Gastrocnemius medialis (tissue), 4 donors: ENCODE measurements around the gene CFAP77. TPM values are rescaled to one million over a fixed set of nuclear protein-coding genes. Genes with fewer than 3 reads are reported as not detected.

ENCODE experiments used
- ATAC-seq, 2 donors: fragments of 150-250 bp; one replicate each; pipeline ENCODE4 v1.9.1; 2016
- DNase-seq, 2 donors: peaks; one replicate each; pipeline ENCODE4 v3.0.0-alpha.2; 2019
- H3K27ac ChIP-seq, 4 donors: fragments of 200-600 bp; sonication (generic); 1 replicate in 1 of 4; 2 replicates in 3 of 4; pipeline ENCODE4 v1.5.1; 2016 to 2018; ENCODE audit warnings: mild to moderate bottlenecking in 2 of 4, moderate library complexity in 1 of 4
- H3K27me3 ChIP-seq, 3 donors: fragments of 200-600 bp; sonication (generic) in 2 of 3; 1 replicate in 1 of 3; 2 replicates in 2 of 3; pipeline versions ENCODE4 v1.5.1 to v1.6.0; 2016 to 2019; ENCODE audit warnings: mild to moderate bottlenecking in 1 of 3, moderate library complexity in 1 of 3
- H3K36me3 ChIP-seq, 2 donors: fragments of 200-600 bp; sonication (generic) in 1 of 2; one replicate each; pipeline ENCODE4 v1.5.1; 2017 to 2018
- H3K4me1 ChIP-seq, 2 donors: fragments of 200-600 bp; sonication (generic) in 1 of 2; one replicate each; pipeline ENCODE4 v1.5.1; 2016 to 2017; ENCODE audit warnings: mild to moderate bottlenecking in 2 of 2
- H3K4me3 ChIP-seq, 4 donors: fragments of 200-600 bp; sonication (generic) in 3 of 4; 1 replicate in 1 of 4; 2 replicates in 3 of 4; pipeline ENCODE4 v1.5.1; 2016 to 2019; ENCODE audit warnings: mild to moderate bottlenecking in 2 of 4
- H3K9me3 ChIP-seq, 3 donors: fragments of 200-600 bp; sonication (generic) in 2 of 3; 1 replicate in 1 of 3; 2 replicates in 2 of 3; pipeline ENCODE4 v1.5.1; 2016 to 2019
- POLR2A ChIP-seq, 2 donors: fragments of 450-650 bp; IDR thresholded peaks; one replicate each; pipeline ENCODE4 v1.6.1; 2017; ENCODE audit warnings: antibody characterized with exemption in 2 of 2, mild to moderate bottlenecking in 2 of 2, moderate library complexity in 2 of 2
- in situ Hi-C, 4 donors: fragments of 200-750 bp; cut with MboI; loops; one replicate each; pipeline versions ENCODE4 v1.15.0 to v1.8.0; 2017; ENCODE audit warnings: low sequenced_read_pairs in 4 of 4
- intact Hi-C: fragments of 100-400 bp; cut with DNase I; formaldehyde crosslinking; loops from one replicate; pipeline ENCODE4 v1.15.1; 2023; ENCODE audit warnings: low total_unique reads
- total RNA-seq, 4 donors: library from RNA; depleted of rRNA; stranded (reverse); fragments of >200 nt; gene quantifications; one replicate each; pipeline versions ENCODE4 v1.1.0 to v1.2.3, GENCODE V29; 2016
- TF ChIP-seq, protein P1 (sequence below), 5 experiments: fragments of 450-650 bp in 3 of 5; fragments of 200-600 bp in 2 of 5; sonication (generic) in 2 of 5; IDR thresholded peaks in 4 of 5; conservative IDR thresholded peaks in 1 of 5; 1 replicate in 4 of 5; 2 replicates in 1 of 5; pipeline ENCODE4 v1.5.1; 2016 to 2019; ENCODE audit warnings: antibody characterized with exemption in 5 of 5, mild to moderate bottlenecking in 3 of 5, moderate library complexity in 3 of 5

Gene CFAP77
- total RNA-seq, 4 donors from 2014 or later = not detected

DNA sequence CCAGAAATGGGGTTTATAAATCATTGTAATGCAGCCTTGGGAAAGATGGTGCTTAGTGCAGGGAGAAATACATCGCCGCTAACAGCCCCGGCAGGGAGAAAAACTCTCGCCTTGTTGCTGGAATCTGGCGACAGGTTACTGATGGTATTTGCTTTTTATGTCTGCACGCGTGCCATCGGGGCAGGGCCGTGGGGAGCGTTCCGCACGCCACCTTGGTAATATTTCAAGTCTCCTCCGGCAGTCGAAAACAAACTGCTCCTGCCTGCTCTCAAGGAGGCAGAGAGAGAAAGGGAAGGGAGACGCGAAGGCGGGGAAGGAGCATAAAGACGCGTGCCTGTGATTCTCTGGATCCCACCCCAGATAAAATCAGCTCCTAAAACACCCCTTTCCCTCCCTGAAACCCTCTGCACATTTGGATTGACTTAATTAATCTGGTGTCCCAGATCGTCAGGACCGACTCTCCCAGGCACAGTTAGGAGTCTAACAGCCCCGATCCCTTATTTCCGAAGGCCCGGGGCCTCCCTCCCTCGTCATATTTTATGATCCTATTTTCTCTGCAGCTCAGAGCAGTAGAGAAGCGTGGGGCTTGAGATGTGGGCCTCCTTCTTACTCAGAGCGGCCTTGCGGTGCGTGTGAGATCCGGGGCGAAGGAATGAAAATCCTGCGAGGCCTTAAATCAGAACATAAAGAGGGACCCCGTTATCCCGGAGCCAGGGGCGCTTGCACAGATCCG, 47.7 kb downstream of the CFAP77 start:
- H3K4me3 ChIP-seq = no peak overlapping the region
- H3K4me1 ChIP-seq = no peaks in the 10 kb centered on the region
- in situ Hi-C loops (no loop called here), intact Hi-C loops (no loop called here)
- H3K27me3 ChIP-seq = peaks cover 14 to 31% (median 27%) of the 10 kb centered on the region in 3 donors
- no peaks in the 10 kb centered on the region for H3K36me3 ChIP-seq
- DNase-seq = no peak
- ATAC-seq = no peak
- H3K27ac ChIP-seq = no peak overlapping the region
- TF ChIP-seq POLR2A (IDR thresholded peaks at IDR 0.05) = no peak
- TF ChIP-seq, protein P1, sequence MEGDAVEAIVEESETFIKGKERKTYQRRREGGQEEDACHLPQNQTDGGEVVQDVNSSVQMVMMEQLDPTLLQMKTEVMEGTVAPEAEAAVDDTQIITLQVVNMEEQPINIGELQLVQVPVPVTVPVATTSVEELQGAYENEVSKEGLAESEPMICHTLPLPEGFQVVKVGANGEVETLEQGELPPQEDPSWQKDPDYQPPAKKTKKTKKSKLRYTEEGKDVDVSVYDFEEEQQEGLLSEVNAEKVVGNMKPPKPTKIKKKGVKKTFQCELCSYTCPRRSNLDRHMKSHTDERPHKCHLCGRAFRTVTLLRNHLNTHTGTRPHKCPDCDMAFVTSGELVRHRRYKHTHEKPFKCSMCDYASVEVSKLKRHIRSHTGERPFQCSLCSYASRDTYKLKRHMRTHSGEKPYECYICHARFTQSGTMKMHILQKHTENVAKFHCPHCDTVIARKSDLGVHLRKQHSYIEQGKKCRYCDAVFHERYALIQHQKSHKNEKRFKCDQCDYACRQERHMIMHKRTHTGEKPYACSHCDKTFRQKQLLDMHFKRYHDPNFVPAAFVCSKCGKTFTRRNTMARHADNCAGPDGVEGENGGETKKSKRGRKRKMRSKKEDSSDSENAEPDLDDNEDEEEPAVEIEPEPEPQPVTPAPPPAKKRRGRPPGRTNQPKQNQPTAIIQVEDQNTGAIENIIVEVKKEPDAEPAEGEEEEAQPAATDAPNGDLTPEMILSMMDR (IDR thresholded peaks at IDR 0.05 in 4 of 5, conservative IDR thresholded peaks at IDR 0.05 in 1 of 5) = no peak
- H3K9me3 ChIP-seq = no peaks in the 10 kb centered on the region

DNA sequence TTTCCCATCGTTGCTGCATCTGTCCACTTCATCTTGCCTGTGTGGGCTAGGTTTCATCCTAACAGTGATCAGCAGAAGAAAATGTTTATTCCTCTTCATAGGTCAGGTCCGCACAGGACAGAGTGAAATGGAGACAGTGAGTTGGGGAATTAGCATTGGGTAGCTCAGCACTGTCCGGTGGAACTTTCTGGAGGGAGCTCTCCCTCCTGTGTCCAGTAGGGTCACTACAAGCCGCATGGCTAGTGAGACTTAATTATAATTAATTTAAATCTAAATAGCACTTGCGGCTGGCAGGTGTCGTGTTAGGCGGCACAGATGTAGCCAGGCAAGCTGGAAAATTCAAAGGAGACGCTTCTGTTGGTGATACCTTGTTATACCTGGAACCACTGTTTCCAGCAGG, 48.4 kb downstream of the CFAP77 start:
- Histone ChIP-seq H3K27ac (no peak overlapping the region), H3K4me1 (no peaks in the 10 kb centered on the region), H3K36me3 (no peaks in the 10 kb centered on the region), H3K9me3 (no peaks in the 10 kb centered on the region), H3K27me3 (peaks cover 14 to 31% (median 27%) of the 10 kb centered on the region in 3 donors), H3K4me3 (no peak overlapping the region)
- DNase-seq (no peak), ATAC-seq (no peak)
- in situ Hi-C loops = no loop called here
- intact Hi-C loops = no loop called here
- TF ChIP-seq, protein P1 (IDR thresholded peaks at IDR 0.05 in 4 of 5, conservative IDR thresholded peaks at IDR 0.05 in 1 of 5) = no peak
- no peak for TF ChIP-seq POLR2A (IDR thresholded peaks at IDR 0.05)

DNA sequence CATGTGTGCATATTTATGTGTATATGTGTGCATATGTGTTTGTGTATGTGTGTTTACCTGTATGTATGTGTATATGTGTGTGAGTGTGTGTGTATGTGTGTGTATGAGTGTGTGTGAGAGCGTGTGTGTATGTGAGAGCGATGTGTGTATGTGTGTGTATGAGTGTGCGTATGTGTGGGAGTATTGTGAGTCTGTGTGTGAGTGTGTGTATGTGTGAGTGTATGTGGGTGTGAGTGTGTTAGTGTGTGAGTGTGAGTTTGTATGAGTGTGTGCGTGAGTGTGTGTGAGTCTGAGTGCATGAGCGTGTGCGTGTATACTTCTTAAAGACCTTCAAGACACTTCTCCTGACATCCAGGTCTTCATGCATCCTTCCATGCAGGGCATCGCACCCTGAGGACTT, 49.6 kb downstream of the CFAP77 start:
- ATAC-seq (no peak), DNase-seq (no peak)
- no peaks in the 10 kb centered on the region for H3K9me3 ChIP-seq
- in situ Hi-C loops = no loop called here
- intact Hi-C loops = no loop called here
- no peaks in the 10 kb centered on the region for H3K4me1 ChIP-seq
- H3K4me3 ChIP-seq = no peak overlapping the region
- no peak overlapping the region for H3K27ac ChIP-seq
- H3K27me3 ChIP-seq = peaks cover 14 to 31% (median 27%) of the 10 kb centered on the region in 3 donors
- TF ChIP-seq, protein P1 (IDR thresholded peaks at IDR 0.05 in 4 of 5, conservative IDR thresholded peaks at IDR 0.05 in 1 of 5) = no peak
- no peak for TF ChIP-seq POLR2A (IDR thresholded peaks at IDR 0.05)
- no peaks in the 10 kb centered on the region for H3K36me3 ChIP-seq

DNA sequence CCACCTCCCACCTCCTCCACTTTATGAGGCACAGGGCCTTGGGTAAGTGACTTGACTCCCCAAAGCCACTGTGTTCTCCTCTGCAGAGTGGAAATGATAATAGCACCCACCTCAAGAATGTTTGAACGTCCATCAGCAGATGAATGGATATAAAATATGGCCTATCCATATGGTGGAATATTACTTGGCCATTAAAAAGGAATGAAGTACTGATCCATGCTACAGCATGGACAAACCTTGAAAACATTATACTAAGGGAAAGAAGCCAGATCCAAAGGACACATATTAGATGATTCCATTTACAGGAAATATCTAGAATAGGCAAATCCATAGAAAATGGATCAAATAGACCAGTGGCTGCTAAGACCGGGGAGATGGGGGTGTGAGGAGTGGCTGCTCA, 50.2 kb downstream of the CFAP77 start:
- TF ChIP-seq POLR2A (IDR thresholded peaks at IDR 0.05) = no peak
- TF ChIP-seq, protein P1 (IDR thresholded peaks at IDR 0.05 in 4 of 5, conservative IDR thresholded peaks at IDR 0.05 in 1 of 5) = no peak
- Histone ChIP-seq H3K4me3 (no peak overlapping the region), H3K27me3 (peaks cover 14 to 35% (median 29%) of the 10 kb centered on the region in 3 donors), H3K27ac (no peak overlapping the region), H3K9me3 (no peaks in the 10 kb centered on the region), H3K36me3 (no peaks in the 10 kb centered on the region), H3K4me1 (no peaks in the 10 kb centered on the region)
- no peak for ATAC-seq
- DNase-seq = no peak
- intact Hi-C loops = no loop called here
- in situ Hi-C loops = no loop called here
